ENCODE measurements around the gene HOXB6. TPM values are rescaled to one million over a fixed set of nuclear protein-coding genes. Genes with fewer than 3 reads are reported as not detected.

Gene HOXB6
- 19.2 and 23.4 TPM in 2 replicates for total RNA-seq (2014; rRNA removed; shearing (Covaris generic))
- 17.2 and 18.9 TPM in 2 replicates for polyA plus RNA-seq (2015; cell fraction: cytosol; rRNA removed)
- polyA plus RNA-seq (2015; cell fraction: nucleus; rRNA removed): 70.8 and 81.1 TPM in 2 replicates

DNA sequence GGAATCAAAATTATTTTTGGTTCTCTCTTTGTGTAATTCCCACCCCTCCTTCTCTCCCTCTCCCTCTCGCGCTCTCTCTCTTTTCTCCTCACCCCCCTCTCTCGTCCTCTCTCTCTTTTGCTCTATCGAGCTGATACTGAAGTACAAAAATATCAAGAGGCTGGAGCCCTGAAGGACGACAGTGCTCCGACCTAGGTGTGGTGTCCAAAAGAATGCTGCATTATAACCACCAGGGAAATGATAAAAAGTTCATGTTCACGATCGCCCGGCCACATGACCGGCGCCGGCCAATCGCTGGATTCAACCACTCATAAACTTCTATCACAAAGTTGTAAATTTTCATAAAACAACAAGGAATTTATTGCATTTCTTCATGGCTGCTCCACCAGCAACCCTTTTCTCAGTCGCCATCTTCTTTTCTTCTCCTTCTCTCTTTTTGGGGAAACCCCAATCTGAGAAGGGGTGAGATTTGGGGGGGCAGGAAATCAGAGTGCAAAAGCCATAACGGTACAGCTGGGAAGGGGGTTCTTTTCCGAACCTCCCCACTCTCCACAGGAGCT is at the start of gene HOXB6:
Gene HOXB6, minus strand, starts transcription at position 217 of the 560 bp plus-strand sequence. CDS start 6,836 bp downstream, outside the sequence.
- peak; percentile 80 for DNase-seq (ENCODE audit: low read depth)

- DNase-seq (ENCODE audit: low read depth): no peak
Measured at GRCh38 chr17:48649741-48650140, 45.0 kb upstream of the HOXB6 start.

GRCh38 chr17:48647963-48648245 is 43.1 kb upstream of the HOXB6 start:
- no peak for DNase-seq (ENCODE audit: low read depth)

DNA sequence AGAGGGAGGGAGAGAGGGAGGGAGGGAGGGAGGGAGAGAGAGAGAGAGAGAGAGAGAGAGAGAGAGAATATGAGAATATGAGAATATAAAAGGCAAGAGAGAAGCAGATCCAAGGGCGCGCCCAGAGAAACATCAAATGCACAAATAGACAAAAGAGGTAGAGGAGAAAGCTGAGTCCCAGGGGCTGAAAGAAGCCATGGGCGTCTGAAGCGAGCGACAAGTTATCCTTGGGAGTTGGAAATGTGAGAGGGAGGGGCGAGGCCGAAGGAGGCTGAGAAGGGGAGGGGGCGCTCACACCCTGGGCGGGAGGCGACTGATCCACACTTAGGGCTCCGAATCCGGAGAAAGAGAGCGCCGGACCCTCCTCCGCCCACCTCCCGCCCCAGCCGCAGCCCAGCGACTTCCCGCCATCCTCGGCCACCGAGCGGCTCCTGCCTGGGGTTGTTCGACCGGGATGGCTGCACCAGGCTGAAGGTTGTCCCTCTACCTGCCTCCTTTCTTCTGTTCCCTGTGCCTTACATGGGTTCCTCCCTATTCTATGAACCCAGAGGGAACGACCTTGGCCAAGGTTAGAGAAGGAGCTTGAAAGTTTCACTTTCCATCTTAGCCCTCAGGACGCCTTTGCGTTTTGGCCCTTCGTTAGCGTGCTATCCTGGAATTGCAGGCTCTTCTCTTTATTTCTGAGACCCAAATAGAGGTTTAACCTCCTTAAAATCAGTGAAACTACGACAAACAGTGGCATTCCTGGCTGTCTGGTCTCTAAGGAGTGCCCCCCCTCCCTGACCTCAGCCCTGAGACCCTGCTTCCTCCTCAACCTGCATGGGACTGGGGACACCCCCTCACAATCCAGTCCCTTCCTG is 42.5 kb upstream of the HOXB6 start:
- peak; percentile 35 for DNase-seq (ENCODE audit: low read depth)

DNA sequence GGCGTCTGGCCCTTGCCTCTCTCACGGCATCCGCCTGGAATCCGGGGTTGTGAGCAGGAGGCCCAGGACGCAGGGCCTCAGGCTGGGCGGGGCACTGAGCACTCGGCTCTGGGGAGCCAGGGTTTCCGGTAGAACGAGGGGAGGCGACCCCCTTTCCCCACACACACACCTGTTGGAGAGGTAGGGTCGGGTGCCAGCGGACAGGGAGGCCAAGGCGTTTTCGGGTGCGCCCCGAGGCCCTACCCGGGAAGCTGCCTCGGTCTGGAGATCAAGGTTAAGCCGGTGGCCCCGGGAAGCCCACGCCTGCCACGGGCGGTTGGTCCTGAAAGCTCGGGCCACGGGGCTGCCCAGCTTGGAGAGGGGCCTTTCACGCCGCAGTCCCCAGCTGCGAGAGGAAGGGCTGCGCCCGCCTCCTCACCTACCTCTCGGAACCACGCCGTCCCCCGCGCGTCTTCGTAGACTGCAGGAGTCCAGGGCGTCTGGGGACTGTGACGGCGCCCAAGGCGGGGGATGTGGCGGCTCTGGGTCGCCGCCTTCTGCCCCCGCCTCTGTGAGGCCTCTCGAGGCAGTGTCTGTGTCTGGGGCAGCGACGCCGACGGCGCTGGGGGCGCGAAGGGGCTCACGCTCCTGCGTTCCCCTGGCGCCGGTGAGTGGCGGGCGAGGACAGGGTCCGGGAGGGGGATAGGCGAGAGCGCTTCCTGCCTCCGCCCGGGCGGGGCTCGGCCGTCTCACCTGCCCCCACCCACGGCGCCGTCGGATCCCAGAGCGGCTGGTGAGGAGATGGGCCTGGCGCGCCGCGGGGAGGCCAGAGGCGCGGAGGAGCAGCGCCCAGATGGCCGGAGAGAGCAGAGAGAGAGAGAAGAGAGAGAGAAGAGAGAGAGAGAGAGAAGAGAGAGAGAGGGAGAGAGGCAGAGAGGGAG is 41.7 kb upstream of the HOXB6 start:
- peak; percentile 77 for DNase-seq (ENCODE audit: low read depth)

GRCh38 chr17:48645639-48646182 is 40.9 kb upstream of the HOXB6 start:
- DNase-seq (ENCODE audit: low read depth): no peak

GRCh38 chr17:48644910-48645557 is 40.2 kb upstream of the HOXB6 start:
- DNase-seq (ENCODE audit: low read depth): no peak

DNA sequence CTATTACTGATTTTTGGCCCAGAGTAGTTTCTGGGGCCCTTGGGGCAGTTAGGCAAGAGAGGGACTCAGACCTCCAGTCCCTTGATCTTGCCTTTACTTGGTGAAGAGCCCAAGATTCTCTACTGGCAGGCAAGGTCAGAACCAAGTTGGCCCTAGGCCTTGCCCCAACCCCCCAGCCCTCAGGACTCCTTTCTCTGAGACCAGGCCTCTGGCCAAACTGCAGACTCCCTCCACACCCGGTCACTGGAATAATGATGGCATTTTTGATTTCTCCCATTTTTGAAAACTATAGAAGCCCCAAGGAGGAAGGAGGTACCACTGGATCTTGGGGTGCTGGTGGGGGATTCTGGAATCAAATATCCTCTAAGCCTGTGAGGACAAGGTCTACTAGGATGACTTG is 39.4 kb upstream of the HOXB6 start:
- DNase-seq (ENCODE audit: low read depth): no peak

DNA sequence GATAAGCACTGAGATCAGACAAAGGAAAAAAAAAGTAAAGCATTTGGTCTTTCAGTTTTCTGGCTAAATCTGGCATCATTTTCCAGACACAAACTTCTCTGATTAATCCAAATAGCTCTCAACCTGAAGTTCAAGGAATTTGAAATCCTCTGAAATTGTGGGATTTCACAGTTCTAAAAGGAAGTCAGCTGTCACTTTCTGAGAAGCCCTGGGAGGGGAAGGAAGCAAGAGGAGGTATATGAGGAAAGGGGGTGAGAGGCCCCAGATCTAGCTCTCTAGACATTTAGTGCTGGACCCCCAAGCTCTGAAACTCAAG is 38.9 kb upstream of the HOXB6 start:
- no peak for DNase-seq (ENCODE audit: low read depth)

DNA sequence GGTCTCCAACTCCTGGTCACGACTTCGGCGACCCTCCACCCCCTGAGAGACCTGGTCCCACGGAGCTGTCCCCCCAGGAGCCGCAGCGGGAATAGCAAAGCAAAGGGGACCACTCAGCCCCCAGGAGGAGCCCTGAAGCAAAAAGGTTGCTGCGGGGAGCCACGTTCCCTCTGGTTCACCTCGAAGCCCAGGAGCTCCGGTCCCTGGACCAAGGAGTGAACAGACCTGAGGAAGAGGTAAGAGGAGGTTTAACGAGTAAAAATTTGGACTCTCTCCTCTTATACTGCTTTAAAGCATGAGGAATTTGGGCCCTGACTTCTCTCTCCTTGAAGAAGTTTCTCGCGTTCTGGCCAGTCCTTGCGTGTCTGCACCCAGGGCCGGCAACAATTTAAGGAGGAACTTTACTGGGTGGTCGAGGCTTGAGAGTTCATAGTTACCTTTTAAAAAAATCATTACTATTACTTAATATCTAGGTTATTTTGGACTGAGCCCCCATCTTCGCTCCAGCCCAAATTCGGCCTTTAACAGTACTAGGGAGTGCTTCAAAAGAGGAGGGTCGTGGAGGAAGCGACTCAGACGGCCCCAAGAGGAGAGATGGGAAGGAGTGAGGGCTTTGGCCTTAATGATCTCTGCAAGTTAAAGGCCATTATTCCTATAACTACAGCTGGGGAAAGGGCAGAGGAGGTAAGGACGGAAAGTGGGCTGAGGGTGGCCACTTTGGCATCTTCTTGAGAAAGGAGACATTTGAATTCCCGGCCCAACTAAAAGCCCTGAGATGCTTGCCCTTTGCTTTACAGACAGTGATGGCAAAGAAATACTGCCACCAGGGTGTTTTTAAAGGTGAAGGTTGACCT is 38.3 kb upstream of the HOXB6 start:
- no peak for DNase-seq (ENCODE audit: low read depth)

DNA sequence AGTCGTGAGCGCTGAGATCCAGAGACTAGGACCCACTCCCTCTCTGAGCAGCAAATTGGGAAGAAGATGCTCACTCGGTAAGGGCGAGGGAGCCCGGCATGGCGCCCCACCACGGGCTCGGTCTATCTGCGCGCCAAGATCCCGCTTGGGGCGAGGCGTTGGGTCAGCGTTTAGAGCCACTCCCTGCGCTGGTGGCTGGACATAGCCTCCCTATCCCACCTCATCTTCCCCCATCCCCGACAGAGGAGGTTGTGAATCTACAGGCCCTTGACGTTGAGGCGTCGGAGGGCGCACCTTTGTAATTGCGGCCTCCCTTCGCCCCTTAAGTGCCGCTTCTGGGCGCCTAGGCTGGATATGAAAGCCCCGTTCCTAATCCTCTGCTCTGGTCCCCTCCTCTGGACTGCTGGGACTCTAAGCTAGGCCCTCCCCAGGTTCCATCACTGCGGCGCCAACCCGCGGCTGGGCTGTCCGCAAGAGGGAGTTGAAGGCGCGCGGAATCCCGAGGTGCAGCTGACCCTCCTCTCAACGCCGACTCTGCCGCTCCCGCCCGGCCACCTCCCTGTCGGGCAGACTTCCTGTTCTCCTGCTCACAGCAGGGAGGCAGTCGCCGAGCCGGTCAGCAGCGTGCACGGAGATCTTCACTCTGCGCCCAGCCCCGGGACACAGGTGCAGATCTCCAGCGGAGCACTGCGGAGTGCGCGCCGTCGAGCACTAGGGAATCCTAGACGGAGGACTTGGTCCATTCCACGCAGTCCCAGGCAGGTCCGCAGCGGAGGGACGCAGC is 37.5 kb upstream of the HOXB6 start:
- no peak for DNase-seq (ENCODE audit: low read depth)

DNA sequence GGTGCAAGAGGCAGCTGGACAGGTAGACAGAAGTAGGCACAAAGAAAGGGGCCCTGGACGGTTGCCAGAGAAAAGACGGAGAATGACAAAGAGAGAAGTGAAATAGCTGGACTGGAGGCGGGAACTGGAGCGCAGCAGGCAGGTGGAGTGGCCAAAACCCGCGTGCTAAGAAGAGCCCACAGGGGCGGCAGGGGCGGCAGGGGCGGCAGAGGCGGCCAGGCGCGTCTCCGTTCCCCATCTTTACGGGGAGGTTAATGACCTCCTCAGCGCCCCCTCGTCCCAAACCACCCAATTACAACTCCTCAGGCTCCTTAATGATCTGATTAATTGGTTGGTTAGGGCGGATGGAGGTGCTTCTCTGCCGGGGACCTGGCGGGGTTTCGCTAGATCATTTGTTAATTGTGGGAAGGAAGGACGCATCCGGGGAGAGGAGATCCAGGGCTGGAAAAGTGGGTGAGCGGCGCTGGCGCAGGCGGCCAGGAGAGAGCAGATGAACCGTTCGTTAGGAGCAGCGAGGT is 36.8 kb upstream of the HOXB6 start:
- DNase-seq (ENCODE audit: low read depth): no peak

DNA sequence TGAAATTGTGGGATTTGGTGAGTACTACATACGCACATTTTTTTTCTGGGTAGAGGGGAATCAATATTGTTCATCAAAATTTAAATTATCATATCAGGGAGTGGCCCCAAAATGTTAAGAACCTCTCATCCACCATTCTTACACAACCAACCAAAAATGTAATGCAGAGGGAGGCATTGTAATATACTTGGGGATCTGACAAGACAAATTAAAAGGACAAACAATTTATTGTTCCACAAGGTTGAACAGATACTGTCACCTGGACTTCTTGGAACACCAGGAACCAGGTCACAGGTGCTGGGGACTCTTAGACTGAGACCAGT is 36.0 kb upstream of the HOXB6 start:
- no peak for DNase-seq (ENCODE audit: low read depth)

DNA sequence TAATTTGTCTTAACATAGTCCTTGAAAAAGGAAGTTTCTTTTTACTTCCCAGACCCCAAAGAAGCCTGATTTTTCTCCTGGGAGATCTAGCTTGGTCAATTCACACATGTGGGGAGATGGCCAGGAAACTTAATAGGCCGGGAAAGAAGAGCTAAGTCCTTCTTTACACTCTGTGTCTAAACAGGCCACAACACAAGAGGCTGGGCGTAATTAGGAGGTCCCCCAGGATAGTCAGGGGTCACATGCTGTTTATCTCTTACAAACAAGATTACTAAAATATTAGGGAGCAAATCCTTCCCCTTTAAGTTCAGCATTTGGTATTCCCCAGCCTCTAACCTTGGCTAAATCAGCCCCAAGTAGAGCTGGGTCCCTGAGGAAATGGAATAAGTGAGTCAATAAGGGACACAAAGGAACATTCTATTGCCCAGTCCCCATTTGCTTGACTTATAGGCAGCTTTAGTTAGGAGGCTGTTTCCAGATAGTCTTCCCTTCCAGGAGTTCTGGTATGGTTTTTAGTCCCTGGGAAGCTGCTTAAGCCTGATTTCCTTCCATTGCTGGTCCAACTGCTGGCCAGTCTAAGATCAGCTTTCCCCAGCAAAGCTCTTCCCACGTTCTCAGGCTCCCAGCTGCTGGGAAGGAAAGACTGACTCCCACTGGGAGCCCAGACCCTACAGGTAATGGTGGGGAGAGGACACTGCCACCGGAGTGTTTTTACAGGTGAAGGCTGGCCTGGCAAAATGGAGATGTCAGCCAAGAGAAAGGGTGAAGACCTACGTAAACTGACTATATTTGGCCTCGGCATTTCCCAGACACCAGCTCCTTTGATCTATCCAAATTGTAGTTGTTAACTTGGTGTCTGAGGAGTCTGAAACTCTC is 35.4 kb upstream of the HOXB6 start:
- DNase-seq (ENCODE audit: low read depth): no peak

- DNase-seq (ENCODE audit: low read depth): no peak
Measured at GRCh38 chr17:48639136-48639535, 34.4 kb upstream of the HOXB6 start.

- peak; percentile 92 for DNase-seq (ENCODE audit: low read depth)
Measured at GRCh38 chr17:48637323-48638260, 32.8 kb upstream of the HOXB6 start.
